ENCODE measurements around the gene LPP.

The LPP gene

GRCh38 chr3:188198001-188198400 is 44.0 kb downstream of the LPP start:
- DNase-seq (ENCODE audit: low read depth): no peak

GRCh38 chr3:188198760-188199327 is 44.9 kb downstream of the LPP start:
- no peak for DNase-seq (ENCODE audit: low read depth)

GRCh38 chr3:188199386-188199785 is 45.4 kb downstream of the LPP start:
- no peak for DNase-seq (ENCODE audit: low read depth)

GRCh38 chr3:188200481-188200880 is 46.5 kb downstream of the LPP start:
- no peak for DNase-seq (ENCODE audit: low read depth)

- DNase-seq (ENCODE audit: low read depth): no peak
Observed at GRCh38 chr3:188202358-188203138, 48.6 kb downstream of the LPP start.

GRCh38 chr3:188204526-188204925 is 50.6 kb downstream of the LPP start:
- no peak for DNase-seq (ENCODE audit: low read depth)

GRCh38 chr3:188205992-188206416 is 52.0 kb downstream of the LPP start:
- DNase-seq (ENCODE audit: low read depth): no peak

GRCh38 chr3:188206787-188207186 is 52.8 kb downstream of the LPP start:
- no peak for DNase-seq (ENCODE audit: low read depth)

GRCh38 chr3:188207941-188208515 is 54.1 kb downstream of the LPP start:
- DNase-seq (ENCODE audit: low read depth): no peak

- no peak for DNase-seq (ENCODE audit: low read depth)
Observed at GRCh38 chr3:188208516-188208981, 54.6 kb downstream of the LPP start.

- DNase-seq (ENCODE audit: low read depth): no peak
Observed at GRCh38 chr3:188209034-188209433, 55.1 kb downstream of the LPP start.

- no peak for DNase-seq (ENCODE audit: low read depth)
Observed at GRCh38 chr3:188209740-188210139, 55.8 kb downstream of the LPP start.

- no peak for DNase-seq (ENCODE audit: low read depth)
Observed at GRCh38 chr3:188211476-188211875, 57.5 kb downstream of the LPP start.

- no peak for DNase-seq (ENCODE audit: low read depth)
Observed at GRCh38 chr3:188212308-188212969, 58.5 kb downstream of the LPP start.

GRCh38 chr3:188214442-188214841 is 60.5 kb downstream of the LPP start:
- DNase-seq (ENCODE audit: low read depth): no peak

- DNase-seq (ENCODE audit: low read depth): no peak
Observed at GRCh38 chr3:188215129-188215528, 61.2 kb downstream of the LPP start.

- DNase-seq (ENCODE audit: low read depth): no peak
Observed at GRCh38 chr3:188217011-188217463, 63.1 kb downstream of the LPP start.

GRCh38 chr3:188217726-188218125 is 63.8 kb downstream of the LPP start:
- no peak for DNase-seq (ENCODE audit: low read depth)

- no peak for DNase-seq (ENCODE audit: low read depth)
Observed at GRCh38 chr3:188218603-188219002, 64.6 kb downstream of the LPP start.

GRCh38 chr3:188219147-188219546 is 65.2 kb downstream of the LPP start:
- DNase-seq (ENCODE audit: low read depth): no peak

GRCh38 chr3:188220097-188220788 is 66.3 kb downstream of the LPP start:
- DNase-seq (ENCODE audit: low read depth): no peak
